SIG-M5 (cell line): Measurements from ENCODE around the gene LBP.
"Not testable (repeated sequence)": the region's sequence is repeated elsewhere in the genome, so short reads cannot be mapped to it uniquely, and the experiment has no call there.

Source experiments
- DNase-seq: peaks from one replicate; lab custom pipeline; 2025; lab: John Stamatoyannopoulos, UW

Gene LBP

DNA sequence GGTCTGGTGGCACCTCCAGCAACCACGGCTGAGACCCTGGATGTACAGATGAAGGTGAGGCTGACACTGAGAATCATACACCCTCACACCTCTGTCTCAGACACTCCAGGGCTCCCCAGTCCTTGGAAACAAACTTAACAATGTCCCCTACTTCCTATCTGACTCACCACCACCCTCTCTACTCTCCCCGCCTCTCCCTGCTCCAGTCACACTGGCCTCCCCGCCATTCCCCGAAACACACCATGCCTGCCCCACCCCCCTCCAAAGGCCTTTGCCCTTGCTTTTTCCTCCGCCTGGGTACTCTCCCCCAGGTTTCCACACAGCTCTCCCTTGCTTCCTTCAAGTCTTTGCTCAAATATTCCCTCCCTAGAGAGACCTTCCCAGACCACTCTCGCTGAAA, 26.1 kb upstream of the LBP start:
- no peak for DNase-seq

DNA sequence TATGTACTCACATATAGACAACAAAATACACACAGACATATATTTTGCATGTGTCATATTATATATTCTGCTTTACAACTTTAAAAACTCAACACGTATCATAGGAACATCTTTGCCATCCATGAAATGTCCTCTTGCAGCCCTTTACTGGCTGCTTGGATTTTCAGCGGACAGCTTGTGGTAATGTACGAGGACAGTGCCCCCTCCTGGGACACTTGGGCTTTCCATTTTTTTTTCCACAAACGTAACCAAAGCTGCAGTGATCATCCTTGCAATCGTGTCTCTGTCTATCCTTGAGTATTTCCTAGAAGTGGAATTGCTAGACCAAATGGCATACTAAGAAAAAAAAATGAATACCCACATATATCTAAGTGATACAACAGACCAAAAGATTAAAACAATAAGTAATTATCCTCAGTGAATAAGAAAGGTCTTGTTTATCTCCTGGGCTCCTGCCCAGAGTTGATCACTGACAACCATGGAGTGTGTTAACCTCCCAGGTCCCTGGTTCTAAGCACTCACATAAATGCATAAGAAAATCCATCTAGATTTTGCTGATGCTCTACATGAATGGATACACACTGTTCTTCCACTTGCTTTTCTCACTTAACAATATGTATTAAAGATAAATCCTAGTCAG, 24.2 kb upstream of the LBP start:
- DNase-seq, result no peak

DNA sequence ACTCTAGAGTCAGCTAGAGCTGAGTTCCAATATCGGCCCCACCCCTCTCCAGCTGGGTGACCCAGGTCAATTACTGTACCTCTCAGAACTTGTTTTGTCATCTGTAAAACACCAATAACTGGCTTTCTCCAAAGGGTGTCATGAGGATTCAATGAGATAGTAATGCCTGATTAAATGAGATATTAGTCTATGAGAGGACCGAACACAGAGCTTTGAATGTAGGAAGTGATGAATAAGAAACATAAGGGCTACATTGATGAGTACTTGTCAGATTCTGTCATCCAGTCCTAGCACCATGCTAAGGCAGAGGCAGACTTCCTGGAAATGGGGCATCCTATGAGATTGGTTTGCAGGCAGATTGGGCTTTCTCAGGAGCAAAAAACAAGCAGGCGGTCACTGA, 22.1 kb upstream of the LBP start:
- DNase-seq, result no peak

DNA sequence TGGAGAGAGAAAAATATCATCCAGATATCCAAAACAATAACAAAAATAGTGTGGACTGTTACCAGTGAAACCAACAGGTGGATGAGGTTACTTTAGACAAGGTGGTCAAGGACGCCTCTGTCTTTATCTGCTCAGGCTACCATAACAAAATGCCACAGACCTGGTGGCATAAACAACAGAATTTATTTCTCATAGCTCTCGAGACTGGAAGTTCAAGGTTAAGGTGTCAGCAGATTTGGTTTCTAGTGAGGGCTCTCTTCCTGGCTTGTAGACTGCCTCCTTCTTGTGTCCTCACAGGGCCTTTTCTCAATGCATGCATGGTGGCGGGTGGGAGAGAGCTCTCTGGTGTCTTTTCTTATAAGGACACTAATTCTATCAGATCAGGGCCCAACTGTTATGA, 21.1 kb upstream of the LBP start:
- no peak for DNase-seq

DNA sequence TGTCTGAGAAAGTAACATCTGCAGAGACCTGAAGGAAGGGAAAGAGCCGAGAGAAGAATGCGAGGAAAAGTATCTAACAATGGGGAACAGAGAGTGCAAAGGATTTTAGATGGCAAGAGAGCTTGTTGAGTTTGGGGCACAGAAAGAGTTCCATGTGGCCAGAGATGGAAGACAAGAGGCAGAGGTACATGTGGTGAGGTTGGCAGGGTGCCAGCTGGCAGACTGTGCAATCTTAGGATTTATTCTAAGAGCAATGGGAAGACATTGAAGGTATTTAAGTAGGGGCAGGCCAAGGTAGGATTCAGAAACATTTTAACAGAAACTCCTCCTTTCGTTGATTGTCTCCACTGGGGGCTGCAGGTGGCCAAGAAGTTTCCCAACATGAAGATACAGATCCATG, 20.4 kb upstream of the LBP start:
- DNase-seq, result no peak

DNA sequence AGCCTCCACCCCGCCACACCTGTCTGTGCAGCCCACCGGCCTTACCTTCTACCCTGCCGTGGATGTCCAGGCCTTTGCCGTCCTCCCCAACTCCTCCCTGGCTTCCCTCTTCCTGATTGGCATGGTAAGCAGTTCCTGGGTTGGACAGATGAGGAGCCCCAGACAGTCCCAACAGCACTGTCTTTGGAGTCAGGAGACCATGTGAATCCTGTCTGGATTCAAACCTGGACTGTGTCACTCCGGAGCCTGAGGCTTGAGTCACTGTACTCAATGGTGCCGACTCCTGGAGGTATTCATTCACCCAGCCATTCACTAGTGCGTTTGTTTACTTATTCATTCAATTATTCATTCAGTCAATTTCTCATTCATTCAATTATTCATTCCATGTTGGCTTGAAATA, 20.0 kb upstream of the LBP start:
- no peak for DNase-seq

DNA sequence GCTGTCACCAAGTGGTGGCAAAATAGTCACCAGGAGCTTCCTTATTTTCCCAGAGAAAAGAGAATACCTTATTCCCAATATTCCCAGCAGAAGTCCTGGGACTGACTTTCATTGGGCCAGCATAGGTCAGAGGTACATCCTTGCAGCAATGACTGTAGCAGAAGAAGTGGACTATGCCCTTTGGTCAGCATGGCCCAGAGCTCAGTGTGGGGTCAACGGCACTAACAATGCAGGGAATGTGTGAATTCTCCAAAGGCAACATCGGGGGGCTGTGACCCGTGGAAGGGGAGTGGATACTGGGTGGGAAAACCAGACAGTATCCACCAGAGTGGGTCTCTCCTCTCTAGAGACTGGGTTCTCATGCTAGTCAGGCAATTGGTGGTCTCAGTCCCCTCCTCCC, 15.6 kb upstream of the LBP start:
- DNase-seq, result no peak

DNA sequence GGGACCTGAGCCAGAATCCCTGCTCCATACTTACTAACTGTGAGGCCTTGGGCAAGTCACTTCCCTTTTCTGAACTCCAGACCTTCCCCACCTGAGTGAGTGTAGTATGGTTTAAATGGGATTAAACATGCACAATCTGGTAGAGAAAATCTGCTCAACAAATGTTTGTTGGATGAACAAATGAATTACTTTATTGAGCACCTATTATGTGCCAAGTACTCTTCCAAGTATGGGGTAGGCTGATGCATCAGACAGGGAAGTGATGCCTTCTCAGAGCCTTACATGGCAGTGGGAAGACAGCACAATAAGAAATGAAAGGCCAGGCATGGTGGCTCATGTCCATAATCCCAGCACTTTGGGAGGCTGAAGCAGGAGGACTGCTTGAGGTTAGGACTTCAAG, 15.0 kb upstream of the LBP start:
- no peak for DNase-seq

DNA sequence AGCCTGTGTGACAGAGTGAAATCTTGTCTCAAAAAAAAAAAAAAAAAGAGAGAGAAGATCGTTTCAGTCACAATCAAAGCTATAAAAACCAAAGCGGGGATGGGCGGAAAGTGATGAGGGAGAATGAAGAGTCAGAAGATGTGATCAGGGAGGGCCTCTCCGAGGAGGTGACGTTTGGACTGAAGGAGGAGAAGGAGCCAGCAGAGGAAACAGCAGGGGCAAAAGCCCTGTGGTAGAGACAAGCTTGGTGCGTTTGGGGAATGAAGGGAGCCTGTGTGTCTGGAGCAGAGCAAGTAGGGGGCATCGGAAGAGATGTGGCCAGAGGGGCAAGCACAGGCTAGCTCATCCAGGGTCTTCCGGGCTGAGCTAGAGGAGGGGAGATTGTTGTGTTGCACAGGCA, 14.5 kb upstream of the LBP start:
- no peak for DNase-seq

DNA sequence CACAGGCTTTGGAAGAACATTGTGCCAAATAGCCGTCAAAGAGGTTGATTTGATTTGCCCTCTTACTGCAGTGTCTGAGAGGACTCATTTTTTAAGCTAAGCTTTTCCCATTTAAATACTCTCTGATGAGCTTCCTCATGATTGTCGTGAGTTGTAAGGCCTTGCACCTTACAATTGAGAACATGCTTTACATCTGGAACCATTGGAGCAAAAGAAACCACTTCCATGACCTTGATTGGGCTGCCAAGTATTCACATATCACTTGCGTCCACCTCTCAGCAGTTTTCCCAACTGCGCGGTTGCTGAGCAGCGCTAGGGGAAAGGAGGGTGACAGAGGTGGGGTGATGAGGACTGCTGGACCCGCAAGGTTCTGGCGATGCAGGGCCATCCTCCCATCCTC, 12.3 kb upstream of the LBP start:
- DNase-seq, result no peak

DNA sequence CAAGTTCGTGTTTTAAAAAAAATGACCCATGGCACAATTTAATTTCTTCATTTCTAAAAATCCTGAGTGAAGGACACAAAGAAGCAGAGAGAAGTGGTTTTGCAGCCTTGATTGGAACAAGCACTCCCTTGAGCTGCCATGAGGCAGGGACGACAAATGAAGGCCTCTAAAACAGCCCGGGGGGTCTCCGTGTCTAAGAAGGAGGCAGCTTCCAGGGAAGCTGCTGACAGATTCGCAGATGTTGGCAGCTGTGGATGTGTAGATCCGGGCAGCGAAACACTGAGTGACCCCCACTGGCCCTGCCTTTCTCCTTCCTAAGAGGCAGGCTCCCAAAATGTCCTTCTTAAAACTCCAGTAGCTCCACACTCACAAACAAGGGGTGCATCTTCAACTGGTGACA, 9.6 kb upstream of the LBP start:
- no peak for DNase-seq

DNA sequence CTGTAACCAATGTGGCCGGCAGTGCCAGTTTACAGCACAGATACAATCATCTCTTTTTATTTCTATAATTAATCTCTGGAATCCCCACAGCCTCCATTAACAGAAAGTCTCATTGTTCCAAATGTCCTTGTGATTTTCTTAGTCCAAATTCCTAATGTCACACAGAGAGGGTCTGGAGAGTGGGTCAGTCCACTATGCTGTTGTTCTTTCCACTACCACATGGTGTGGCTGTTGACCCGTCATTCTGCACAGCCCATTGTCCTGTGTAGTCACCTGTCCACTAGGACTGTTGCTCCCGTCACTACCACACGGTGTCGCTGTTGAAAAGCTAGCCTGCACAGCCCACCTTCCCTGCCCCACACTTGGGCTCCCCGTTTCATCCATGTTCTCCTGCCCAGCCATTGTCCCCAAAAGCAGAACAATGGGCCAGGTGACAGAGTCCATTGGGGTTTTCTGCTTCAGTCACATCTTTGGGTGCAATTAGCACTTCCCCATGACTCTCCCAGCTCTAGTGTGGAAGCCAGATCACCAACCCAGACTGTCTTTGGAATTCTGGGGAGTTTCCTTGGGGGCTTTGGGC, 8.6 kb upstream of the LBP start:
- no peak for DNase-seq

DNA sequence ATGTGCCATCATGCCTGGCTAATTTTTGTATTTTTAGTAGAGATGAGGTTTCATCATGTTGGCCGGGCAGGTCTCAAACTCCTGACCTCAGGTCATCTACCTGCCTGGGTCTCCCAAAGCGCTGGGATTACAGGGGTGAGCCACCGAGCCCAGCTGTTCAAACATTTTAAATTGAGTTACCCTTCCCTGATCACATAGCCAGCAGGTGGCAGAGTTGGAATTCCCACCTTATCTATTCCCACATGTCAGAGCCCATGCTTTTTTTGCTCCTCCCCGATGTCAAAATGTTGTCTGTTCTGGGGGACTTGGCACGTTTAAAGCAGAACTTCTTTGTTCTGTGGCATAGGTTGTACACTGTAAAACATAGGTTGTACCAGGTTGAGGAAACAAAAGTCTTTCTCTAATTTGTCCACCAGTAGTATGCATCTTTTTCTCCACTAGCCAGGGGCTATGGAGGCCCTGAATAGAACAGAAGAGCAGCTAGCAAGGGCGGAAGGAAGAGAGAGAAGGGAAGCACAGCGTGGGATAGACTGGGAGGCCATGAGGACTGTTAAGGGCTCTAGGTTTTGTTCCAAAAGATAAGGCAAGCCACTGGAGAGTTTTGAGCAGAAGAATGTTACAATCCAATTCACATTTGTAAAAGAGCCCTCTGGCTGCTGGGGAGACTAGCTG, 7.3 kb upstream of the LBP start:
- DNase-seq, result no peak

DNA sequence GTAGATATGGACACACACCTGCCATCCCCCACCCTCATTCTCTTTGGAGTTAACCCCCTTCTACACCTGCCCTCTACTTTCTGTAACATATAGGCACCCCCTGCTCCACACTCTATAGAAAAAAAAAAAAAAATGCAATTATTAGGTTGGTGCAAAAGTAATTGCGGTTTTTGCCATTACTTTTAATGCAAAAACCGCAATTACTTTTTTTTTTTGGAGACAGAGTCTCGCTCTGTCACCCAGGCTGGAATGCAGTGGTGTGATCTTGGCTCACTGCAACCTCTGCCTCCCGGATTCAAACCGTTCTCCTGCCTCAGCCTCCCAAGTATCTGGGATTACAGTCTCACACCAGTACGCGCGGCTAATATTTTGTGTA, 6.8 kb upstream of the LBP start:
- DNase-seq, result not testable (repeated sequence)

DNA sequence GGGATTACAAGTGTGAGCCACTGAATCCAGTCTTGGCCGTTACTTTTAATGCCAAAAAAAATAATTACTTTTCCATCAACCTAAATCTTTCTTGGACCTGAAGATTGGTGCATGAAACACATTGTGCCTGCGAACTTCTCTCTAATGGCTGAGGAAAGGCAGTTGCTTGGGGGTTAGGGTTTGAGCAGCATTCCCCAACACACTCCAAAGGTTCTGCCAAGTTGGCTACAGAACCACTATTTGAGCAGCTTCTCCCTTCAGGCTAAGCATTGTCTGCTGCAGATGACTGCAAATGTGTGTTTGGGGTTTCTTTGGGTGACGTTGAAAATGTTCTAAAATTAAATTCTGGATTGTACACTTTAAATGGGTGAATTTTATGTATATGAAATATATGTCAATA, 6.3 kb upstream of the LBP start:
- no peak for DNase-seq

DNA sequence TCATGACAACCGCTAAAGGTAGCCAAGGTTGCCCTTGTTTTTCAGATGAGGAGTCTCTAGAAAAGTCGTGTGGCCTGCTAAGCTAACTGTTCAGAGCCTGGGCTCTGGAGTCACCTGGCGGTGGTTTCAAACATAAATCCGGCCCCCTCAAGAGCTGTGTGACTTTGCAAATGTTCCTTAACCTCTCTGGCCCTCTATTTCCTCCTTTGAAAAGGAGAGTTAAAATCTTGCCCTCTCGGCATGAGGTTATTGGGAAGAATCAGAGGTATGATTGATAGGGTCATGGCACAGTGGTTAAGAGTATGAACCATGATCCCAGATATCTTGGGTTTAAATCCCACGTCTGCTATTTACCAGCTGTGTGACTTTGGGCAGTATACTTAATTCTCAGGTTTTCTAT, 5.6 kb upstream of the LBP start:
- DNase-seq, result no peak

DNA sequence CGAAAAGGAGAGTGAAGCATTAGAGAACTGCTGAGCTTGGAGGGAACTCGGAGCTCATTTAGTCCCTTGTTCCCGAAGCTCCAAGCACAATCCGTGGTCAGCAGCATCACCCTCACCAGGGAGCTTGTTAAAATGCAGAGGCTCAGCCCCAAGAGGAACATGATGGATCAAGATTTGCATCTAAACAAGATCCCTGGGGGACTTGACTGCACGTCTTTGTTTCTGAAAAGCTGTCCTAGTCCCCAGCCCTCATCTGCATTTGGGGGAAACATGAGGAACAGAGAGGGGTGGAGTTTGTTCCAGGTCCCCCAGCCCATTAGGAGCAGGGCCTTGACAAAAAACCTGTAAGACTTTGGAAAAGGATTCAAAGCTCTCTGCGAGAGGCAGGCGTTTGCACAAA, 4.1 kb upstream of the LBP start:
- no peak for DNase-seq

DNA sequence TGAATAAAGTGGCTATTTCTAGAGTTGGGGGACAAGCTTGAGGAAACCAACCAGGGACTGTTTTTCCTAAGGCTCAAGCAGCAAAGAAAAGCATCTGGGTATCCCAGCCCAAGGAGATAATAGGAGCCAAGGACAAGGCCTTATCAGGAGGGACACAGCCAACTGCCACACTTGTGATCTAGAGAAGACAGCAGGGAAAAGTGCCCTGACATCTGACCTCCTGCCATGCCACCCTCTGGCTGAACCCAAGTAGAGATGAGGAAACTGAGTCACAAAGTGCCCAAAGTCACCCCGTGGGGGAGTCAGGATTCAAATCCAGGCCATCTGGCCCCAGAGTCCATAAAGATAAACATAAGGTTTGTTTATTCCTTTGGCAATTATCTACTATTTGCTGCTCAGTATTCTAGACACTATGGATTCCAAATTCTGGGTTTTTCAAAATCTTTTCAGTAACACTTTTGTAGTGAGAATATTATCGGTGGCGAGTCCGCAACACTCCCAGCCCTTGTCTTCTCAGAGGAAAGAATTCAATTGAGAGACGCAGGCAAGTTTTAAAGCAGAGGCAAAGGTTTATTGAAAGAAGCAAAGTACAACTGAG, 3.5 kb upstream of the LBP start:
- DNase-seq, result no peak

DNA sequence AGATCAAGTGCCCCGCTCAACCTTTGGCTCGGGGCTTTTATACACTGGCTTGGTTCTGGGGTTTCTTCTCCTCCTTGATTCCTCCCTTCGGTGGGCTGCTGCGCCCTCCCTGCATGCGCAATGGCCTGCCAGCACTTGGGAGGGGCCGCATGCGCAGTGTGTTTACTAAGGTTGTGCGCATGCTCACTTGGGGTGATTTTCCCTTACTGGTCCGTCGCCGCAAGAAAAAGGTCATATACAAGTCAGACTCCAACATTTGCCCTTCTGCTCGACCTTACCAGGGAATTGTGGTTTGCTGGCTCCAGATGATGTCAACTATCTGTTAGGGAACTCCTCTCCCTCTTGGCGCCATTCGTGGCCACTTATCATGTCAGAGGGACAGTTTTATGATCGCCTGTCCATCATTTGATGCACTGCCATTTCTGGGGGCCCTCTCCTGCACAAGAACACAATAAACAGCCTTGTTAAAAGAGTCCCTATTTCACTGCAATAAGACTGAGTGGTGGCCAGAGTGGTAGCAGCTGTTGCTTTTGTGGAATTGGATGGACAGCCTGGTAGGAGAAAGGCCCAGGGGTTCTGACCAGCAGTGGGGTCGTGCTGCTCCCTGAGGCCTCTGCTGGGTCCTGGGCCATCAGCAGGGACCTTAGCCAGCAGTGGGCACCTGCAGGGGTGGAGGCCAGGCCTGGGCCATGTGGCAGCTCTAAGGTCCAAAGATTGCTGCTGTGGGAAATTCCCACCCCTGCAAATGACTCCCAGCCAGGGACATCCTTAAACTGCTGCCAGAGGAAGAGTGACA, 2.8 kb upstream of the LBP start:
- DNase-seq, result no peak

DNA sequence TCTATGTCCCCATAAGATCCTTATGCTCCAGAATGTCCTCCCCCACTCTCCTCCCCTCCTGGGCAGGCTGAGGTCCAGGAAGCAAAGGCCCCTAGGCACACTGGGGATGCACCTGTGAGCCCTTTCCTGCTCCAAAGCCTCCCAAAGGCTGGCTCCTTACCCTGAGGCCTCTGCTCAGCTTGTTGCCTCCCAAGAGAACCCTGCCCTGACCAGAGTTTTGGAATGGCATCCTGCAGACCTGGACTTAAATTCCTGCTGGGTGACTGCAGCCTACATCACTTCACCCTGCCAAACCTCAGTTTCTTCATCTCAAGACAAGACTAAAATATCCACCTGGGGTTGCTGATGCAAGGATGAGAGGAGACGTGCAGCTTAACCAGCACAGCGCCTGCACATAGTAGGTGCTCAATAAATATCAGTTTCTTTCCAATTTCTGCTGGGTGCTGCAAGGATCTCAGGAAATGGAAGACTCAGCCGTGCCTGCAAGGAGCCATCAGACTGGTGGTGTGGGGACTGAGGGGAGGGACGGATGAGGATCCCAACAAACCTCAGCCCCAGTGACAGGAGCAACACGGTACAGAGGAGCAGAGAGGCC, 2.1 kb upstream of the LBP start:
- DNase-seq, result no peak

DNA sequence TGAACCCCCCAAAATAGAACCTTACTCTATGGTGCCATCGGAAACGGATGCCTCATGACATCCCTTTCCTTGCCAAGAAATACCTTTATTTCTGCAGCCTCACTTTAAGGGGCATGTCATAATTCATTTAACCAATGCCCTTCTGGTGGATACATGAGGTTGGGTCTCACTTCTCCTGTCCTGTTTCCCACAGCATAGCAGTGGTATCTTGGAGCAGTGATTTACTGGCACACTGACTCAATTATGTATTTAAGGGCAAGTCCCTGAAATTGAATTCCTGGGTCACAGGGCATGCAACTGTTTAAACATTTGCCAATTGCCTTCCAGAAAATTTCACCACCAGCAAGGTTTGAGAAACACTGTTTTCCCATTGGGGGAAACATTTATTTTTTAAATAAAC, 639 bp upstream of the LBP start:
- DNase-seq, result no peak

DNA sequence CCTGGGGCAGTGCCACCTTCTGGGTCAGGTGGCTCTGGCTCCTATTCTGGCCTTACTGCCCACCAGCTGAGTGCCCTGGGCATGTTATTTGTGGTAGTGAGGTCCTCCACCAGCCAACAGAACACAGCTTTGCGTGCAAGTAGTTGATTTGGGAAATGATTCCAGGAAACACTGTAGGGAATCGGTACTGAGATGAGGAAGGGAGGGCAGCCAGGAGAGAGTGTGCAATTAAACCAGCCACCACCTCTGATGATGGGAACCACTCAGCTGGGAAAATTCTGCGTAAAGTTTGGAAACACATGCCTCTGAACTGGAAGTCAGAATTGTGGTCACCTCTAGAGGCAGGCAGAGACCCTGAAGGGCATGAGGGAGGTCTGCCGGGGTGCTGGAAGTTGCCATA, 459 bp downstream of the LBP start:
- DNase-seq, result no peak
